Measurements from ENCODE around the gene SSC5D.
A peak's percentile ranks its signal among the peaks of the same experiment; 100 is the strongest.

DNA sequence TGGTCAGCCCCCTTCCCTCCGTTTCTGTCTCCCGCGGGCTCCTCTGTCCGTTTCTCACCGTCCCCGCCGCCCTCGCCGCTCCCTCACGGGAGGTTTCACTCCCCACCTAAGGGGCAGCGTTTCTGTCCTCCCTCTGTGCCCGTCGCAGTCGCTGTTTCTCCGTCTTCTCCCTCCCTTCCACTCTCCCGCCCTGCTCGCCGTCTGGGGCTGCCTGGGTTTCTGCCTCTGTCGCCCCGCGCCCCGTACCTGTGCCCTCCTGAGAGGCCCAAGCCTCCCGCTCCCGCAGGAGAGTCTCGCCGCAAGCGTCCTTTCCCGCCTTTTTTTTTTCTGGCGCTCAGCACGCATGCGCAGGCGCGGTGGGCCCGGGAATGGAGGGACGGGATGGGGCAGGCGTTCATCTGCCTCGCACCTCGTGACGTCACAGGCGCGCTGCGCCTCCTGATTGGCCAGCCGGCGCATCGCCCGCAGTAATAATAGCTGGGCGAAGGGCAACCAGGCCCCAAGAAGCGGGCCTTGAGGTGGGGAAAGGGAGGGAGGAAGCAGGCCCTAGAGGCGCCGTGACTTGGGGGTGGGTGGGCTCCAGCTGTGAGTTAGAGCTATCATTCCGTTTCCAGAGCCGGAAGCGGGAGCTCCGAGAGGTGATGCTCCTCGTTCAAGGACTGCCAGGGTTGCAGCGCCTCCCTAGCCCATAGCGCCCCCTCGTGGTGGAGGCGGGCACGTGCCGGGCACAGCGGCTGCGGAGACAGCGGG lies 15.4 kb downstream of the SSC5D start:
- TF ChIP-seq, protein P1, sequence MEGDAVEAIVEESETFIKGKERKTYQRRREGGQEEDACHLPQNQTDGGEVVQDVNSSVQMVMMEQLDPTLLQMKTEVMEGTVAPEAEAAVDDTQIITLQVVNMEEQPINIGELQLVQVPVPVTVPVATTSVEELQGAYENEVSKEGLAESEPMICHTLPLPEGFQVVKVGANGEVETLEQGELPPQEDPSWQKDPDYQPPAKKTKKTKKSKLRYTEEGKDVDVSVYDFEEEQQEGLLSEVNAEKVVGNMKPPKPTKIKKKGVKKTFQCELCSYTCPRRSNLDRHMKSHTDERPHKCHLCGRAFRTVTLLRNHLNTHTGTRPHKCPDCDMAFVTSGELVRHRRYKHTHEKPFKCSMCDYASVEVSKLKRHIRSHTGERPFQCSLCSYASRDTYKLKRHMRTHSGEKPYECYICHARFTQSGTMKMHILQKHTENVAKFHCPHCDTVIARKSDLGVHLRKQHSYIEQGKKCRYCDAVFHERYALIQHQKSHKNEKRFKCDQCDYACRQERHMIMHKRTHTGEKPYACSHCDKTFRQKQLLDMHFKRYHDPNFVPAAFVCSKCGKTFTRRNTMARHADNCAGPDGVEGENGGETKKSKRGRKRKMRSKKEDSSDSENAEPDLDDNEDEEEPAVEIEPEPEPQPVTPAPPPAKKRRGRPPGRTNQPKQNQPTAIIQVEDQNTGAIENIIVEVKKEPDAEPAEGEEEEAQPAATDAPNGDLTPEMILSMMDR (IDR thresholded peaks at IDR 0.05), result peak; percentile 95 to 99 (median 98)
- TF ChIP-seq POLR2A (IDR thresholded peaks at IDR 0.05), result no peak

Data from thyroid gland (tissue), 4 donors.